GM12801 (cell line): ENCODE results near the gene FBLN2.

ENCODE experiments used
- CTCF ChIP-seq: IDR thresholded peaks from one replicate; pipeline ENCODE4 v1.5.1; 2011; ENCODE audit warnings: control low read depth; ENCODE audit not compliant: insufficient read length; ENCODE audit errors: extremely low read depth

FBLN2 gene

GRCh38 chr3:13657660-13658435, 108.9 kb downstream of the FBLN2 start:
- no peak for TF ChIP-seq CTCF

DNA sequence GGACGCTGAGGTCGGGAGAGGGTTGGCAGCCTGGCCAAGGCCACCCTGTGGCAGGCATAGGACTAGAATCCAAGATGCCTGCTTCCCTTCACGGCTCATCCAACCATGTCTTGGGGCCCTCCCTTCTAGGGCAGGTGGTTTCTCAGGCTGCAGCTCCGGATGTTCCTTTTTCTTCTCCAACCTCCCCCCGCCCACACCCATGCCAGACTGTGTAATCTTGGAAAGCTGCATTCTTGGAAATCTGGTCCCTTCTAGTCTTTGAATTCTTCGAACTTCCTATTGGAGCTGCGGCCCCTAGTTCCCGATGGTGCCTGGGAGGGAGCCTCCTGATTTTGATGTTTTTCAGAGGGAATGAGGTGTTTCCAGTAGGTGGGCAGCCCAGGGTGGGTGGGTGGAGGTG, 109.8 kb downstream of the FBLN2 start:
- TF ChIP-seq CTCF: no peak

DNA sequence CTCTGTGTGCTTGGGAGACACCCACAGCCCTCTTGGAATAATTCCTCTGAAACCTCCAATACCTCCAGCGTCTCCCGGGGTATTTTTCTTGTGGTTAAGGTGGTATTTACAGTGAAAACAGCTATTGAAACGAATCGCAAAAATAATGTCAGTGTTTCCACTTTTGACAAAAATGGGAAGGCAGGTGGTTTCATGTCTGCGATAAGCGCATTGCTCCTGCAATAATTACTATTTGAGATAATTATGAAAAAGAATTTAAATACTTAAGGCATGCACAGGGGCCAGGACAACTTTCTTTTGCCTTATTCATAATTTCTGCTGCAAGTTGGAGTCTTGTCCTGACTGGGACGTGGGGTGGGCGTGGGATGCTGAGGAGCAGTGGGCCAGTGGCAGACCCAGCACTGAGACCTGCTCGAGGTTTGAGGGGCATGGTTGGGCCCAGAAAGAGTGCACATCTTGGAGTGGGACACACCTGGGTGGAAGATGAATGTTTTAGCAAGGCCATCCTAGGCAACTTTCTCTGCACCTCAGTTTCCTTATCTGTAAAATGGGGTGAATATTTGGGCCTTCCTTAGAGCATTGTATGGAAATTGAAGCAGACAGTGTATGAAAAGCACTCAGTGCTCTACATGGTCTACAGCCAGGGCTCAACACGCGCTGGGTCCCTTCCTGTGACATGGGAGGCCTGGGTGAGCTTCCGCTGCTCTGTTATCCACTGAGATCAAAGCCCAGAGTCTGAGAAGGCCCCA, 110.5 kb downstream of the FBLN2 start:
- no peak for TF ChIP-seq CTCF

DNA sequence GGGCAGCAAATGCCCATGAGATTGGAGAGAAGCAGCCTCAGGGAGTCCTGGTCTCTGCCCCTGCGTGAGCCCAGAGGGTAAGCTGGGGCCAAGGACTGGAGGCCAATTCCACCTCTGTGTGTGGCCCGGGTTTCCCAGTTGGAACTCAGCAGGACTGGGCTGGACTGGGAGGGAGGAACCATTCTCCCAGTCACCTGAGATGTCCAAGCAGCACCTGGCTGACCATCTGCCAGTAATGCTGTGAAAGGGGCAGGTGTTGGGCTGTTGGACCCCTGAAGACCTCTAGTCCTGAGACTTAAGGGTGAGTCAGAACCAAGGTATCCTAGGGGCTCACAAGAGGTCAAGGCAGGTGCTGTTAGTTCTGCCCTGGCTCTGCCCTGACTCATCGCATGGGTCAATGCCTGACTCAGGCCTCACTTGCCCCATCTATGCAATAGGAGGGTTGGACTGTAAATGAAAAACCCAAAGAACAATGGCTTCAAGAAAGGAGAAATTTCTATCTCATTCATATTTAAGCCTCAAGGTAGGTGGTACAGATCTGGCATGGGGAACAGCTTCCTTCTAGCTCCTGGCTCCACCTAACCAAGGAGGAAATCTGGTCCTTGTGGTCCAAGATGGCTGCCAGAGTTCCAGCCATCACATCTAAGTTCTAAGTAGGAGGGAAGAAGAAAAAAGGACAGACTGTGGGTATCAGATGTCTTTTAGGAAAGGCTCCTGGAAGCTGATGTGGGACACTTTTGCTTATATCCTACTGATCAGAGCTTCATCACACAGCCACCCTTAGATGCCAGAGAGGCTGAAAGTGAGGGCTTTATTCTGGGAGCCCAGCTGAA, 111.3 kb downstream of the FBLN2 start:
- TF ChIP-seq CTCF: no peak

DNA sequence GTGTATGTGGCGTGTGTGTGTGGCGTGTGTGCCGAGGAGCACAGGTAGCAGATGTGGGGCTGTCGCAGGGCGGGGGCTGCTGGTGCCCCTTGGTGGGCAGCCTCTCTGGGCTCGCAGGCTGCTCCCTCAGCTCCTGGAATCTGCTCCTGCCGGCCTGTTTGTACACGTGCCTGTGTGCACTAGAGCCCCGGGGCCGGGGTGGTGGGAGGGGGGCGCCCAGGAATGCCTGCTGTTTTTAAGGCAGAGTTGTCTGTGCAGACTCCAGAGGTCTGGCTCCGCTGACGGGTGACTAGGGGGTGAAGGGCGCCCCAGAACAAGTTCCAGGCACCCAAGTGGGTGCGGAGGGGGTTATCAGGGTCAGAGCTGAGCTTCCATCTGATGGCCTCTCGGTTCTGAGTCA, 112.2 kb downstream of the FBLN2 start:
- no peak for TF ChIP-seq CTCF

GRCh38 chr3:13662238-13662847, 113.4 kb downstream of the FBLN2 start:
- no peak for TF ChIP-seq CTCF
